B cell (primary cell): ENCODE measurements around the gene COG6.

Experiments used
- EZH2 ChIP-seq: IDR thresholded peaks from 2 replicates; pipeline ENCODE4 v1.6.1; 2012; ENCODE audit warnings: borderline replicate concordance, low read depth, mild to moderate bottlenecking, moderate library complexity, low read length; ENCODE audit not compliant: insufficient read depth, poor library complexity, severe bottlenecking
- TF ChIP-seq, protein P1 (sequence below): fragments of 200-600 bp; IDR thresholded peaks from one replicate; pipeline ENCODE4 v1.8.0; 2022; ENCODE audit warnings: antibody characterized with exemption, mild to moderate bottlenecking

DNA sequence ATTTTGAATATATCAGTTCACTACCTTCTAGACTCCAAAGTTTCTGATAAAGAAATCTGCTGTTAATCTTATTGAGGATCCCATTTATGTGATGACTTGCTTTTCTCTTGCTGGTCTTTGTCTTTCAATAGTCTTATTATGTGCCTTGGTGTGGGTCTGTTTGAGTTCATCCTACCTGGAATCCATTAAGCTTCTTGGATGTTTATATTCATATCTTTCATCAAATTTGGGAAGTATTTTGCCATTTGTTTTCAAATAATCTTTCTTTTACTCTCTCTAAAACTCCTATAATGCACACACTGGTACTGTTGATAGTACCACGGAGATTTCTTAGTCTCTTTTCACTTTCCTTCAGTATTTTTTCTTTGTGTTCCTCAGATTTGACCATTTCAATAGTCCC is 24.2 kb upstream of the COG6 start:
- TF ChIP-seq, protein P1, sequence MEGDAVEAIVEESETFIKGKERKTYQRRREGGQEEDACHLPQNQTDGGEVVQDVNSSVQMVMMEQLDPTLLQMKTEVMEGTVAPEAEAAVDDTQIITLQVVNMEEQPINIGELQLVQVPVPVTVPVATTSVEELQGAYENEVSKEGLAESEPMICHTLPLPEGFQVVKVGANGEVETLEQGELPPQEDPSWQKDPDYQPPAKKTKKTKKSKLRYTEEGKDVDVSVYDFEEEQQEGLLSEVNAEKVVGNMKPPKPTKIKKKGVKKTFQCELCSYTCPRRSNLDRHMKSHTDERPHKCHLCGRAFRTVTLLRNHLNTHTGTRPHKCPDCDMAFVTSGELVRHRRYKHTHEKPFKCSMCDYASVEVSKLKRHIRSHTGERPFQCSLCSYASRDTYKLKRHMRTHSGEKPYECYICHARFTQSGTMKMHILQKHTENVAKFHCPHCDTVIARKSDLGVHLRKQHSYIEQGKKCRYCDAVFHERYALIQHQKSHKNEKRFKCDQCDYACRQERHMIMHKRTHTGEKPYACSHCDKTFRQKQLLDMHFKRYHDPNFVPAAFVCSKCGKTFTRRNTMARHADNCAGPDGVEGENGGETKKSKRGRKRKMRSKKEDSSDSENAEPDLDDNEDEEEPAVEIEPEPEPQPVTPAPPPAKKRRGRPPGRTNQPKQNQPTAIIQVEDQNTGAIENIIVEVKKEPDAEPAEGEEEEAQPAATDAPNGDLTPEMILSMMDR = no peak
- no peak for TF ChIP-seq EZH2
